ENCODE data around the gene HPGD. TPM values are rescaled to one million over a fixed set of nuclear protein-coding genes. Genes with fewer than 3 reads are reported as not detected.

The HPGD gene
- total RNA-seq, 3 donors from 2014 or later: 0.53 to 1.9 (median 1.8) TPM

DNA sequence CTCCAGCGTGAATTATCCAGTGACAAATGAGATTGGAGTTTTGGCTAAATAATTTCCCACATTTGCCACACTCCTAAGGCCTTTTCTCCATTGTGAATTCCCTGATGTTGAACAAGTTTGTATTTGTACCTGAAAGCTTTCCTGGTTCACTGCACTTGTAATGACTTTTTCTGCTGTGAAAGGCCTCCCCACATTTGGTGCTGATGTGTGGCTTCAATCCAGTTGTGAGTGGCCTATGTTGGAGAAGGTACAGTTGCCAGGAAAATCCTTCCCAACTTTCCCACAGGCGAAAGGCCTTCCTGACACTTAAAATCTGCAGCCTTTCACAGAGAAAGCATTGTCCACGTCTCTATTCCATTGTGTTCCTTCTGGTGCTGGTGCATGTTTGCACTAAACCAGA, 17.3 kb upstream of the HPGD start:
- Mint-ChIP-seq H3K9me3 (no peaks in the 10 kb centered on the region), H3K4me1 (ENCODE audit: low read depth) (no peaks in the 10 kb centered on the region)

DNA sequence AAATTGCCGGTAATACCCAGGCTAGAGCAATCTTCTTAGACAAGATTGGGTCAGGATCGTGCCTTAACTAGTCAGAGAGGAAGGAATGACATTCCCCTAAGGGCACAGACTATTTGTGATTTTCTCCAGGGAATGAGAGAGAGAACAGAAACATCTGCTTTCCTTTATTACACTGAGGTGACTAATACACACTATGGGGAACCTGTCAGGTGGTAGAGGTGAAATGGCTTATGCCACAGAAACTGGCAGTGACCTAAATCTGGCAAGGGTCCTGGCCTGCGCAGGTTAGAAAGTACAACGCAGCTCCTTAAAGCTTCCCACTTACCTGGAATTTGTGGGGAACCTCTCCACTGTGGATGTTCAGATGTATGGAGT, 16.6 kb upstream of the HPGD start:
- H3K4me3 Mint-ChIP-seq: no peak overlapping the region
- no peak for ATAC-seq
- H3K4me1 Mint-ChIP-seq (ENCODE audit: low read depth): no peaks in the 10 kb centered on the region
- DNase-seq: no peak
- no peaks in the 10 kb centered on the region for H3K27me3 Mint-ChIP-seq (ENCODE audit: low read depth)
- H3K36me3 Mint-ChIP-seq (ENCODE audit: insufficient read depth): no peaks in the 10 kb centered on the region
- no peaks in the 10 kb centered on the region for H3K9me3 Mint-ChIP-seq

More for the DNA sequence above, 17.3 kb upstream of the HPGD start:
- no peak for DNase-seq
- no peaks in the 10 kb centered on the region for H3K27me3 Mint-ChIP-seq (ENCODE audit: low read depth)
- no peak overlapping the region for H3K4me3 Mint-ChIP-seq
- ATAC-seq: no peak
- H3K36me3 Mint-ChIP-seq (ENCODE audit: insufficient read depth): no peaks in the 10 kb centered on the region

DNA sequence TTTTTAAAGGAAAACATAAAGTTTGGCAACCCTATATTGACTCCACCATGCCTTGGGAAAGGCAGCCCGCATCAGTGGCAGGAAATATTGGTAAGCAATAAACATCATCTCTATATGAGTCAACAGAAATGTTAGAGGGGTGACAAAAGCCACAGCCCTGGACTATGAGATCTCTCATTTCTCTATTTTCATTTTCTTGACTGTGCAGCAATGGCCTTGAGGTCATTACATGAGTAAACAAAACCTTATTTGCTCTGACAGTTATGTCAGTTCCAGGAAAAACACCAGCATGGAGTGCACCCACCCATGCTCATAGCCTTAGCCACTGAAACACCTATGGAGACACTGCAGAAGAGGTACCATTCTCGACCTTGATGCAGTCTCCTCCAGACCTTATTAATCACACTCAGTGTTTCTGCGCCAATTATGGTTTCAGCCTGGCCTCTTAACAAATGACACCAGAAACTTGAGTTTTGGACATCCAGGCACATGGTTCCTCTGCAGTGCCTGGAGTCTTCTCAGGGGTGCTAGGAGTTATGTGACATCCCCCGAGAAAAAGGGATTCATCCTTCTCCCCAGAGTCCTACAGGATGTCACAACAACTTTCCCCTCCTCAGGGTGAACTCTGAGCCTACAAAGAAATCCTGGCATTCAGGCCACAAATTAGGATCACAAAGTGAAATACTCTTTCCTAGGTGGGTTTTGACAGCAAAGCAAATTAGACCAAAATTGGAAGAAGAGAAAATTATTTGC, 16.0 kb upstream of the HPGD start:
- H3K4me3 Mint-ChIP-seq: no peak overlapping the region
- H3K9me3 Mint-ChIP-seq: no peaks in the 10 kb centered on the region
- DNase-seq: no peak
- no peaks in the 10 kb centered on the region for H3K36me3 Mint-ChIP-seq (ENCODE audit: insufficient read depth)
- no peaks in the 10 kb centered on the region for H3K27me3 Mint-ChIP-seq (ENCODE audit: low read depth)
- H3K4me1 Mint-ChIP-seq (ENCODE audit: low read depth): no peaks in the 10 kb centered on the region
- ATAC-seq: peak in 1 of 2 donors; percentile 70

DNA sequence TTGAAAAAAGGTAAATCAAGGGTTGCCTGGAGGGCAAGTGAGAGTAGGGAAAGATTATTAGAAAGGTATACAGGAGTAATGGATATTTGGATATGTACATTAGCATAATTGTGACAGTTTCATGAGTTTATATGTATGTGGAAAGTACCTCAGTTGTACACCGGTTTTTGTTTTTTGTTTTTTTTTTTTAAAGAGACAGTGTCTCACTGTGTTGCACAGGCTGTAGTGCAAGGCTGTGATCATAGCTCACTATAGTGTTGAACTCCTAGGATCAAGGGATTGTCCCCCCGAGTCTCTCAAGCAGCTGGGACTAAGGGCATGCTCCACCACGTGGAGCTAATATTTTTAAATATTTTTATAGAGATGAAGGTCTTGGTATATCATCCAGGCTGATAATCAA, 15.3 kb upstream of the HPGD start:
- Mint-ChIP-seq H3K4me1 (ENCODE audit: low read depth) (no peaks in the 10 kb centered on the region), H3K4me3 (no peak overlapping the region), H3K36me3 (ENCODE audit: insufficient read depth) (no peaks in the 10 kb centered on the region), H3K27me3 (ENCODE audit: low read depth) (no peaks in the 10 kb centered on the region), H3K9me3 (no peaks in the 10 kb centered on the region)
- no peak for DNase-seq
- ATAC-seq: no peak

DNA sequence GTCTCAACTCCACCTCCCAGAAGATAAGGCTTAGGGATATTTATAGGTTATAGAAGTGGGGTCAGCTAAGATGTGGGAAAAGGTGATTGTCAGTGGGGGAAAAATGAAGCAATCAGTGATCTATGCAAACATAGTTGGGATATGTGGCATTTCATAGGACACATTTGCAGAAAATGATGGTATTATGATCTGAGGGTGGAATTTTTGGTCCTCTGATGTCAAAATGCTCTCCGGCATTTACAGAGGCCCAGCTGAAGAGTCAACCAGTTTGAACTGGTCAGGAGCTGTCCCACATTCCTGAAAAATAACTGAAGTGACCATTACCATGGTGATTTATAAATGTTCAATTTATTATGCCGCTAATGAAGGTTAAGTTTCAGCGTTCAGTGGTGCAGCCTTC, 12.2 kb upstream of the HPGD start:
- no peaks in the 10 kb centered on the region for H3K27me3 Mint-ChIP-seq (ENCODE audit: low read depth)
- ATAC-seq: no peak
- peaks cover 6% of the 10 kb centered on the region for H3K9me3 Mint-ChIP-seq
- no peaks in the 10 kb centered on the region for H3K36me3 Mint-ChIP-seq (ENCODE audit: insufficient read depth)
- H3K4me3 Mint-ChIP-seq: no peak overlapping the region
- no peak for DNase-seq
- no peaks in the 10 kb centered on the region for H3K4me1 Mint-ChIP-seq (ENCODE audit: low read depth)

DNA sequence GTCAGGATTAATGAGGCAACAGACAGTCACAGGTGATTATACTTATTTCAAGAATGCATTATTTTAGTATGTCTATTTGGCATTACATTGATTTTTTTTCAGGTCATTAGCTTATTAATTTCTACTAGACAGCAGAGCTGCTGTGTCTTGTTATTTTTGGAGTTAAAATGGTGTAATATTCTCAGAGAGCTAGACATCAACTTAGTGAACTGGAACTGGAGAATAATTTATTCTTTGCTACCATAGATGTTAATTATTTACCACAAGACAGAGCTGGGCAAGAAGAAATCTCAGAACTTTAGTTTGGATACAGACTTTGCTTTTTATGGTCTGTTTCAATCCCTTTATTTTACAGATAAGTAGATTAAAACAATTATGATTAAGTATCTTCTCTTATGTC, 10.2 kb upstream of the HPGD start:
- Mint-ChIP-seq H3K36me3 (ENCODE audit: insufficient read depth) (no peaks in the 10 kb centered on the region), H3K4me3 (no peak overlapping the region), H3K4me1 (ENCODE audit: low read depth) (no peaks in the 10 kb centered on the region), H3K27me3 (ENCODE audit: low read depth) (no peaks in the 10 kb centered on the region), H3K9me3 (peaks cover 7% of the 10 kb centered on the region)
- DNase-seq: no peak
- no peak for ATAC-seq

DNA sequence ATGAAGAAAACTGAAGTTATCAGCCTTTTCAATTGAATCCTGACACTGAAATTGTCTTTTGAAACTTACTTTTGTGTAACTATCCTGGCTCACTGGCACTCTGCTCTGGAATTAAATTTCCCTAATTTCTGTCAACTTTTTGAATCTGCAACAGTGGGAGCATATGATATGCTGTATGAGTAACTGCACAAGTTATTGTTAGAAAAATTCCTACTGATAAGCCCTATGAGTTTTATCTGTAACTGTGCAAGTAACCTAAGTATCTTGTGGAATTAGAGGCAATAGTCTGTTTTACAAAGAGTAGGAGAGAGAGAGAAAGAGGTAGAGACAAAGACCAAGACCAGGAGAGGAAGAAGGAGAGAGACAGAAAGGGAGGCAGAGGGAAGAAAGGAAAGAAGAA, 9.2 kb upstream of the HPGD start:
- no peak overlapping the region for H3K4me3 Mint-ChIP-seq
- no peaks in the 10 kb centered on the region for H3K27me3 Mint-ChIP-seq (ENCODE audit: low read depth)
- H3K9me3 Mint-ChIP-seq: peaks cover 7% of the 10 kb centered on the region

DNA sequence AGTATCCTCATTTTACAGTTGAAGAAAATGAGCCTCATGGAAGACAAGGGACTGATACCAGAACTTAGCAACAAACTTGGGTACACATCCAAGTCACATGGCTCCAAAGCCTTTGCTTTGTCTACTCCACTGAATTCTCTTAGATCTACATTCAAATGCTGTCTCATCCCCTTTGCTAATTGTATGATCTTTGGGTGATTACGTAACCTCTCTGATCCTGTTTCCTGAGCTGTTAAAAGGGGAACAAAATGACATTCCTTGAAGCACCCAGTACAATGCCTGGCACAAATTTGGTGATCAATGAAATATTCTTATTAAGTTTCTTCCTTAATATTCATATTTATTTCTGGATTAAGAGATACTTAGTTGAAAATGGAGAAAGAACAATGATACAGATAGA, 5.9 kb upstream of the HPGD start:
- H3K9me3 Mint-ChIP-seq: peaks cover 7% of the 10 kb centered on the region
- ATAC-seq (no peak), DNase-seq (no peak)
- peaks cover 7% of the 10 kb centered on the region for H3K4me1 Mint-ChIP-seq (ENCODE audit: low read depth)
- no peak overlapping the region for H3K4me3 Mint-ChIP-seq
- H3K27me3 Mint-ChIP-seq (ENCODE audit: low read depth): peaks cover 18% of the 10 kb centered on the region
- H3K36me3 Mint-ChIP-seq (ENCODE audit: insufficient read depth): no peaks in the 10 kb centered on the region

More for the DNA sequence above, 9.2 kb upstream of the HPGD start:
- no peaks in the 10 kb centered on the region for H3K36me3 Mint-ChIP-seq (ENCODE audit: insufficient read depth)
- no peaks in the 10 kb centered on the region for H3K4me1 Mint-ChIP-seq (ENCODE audit: low read depth)
- no peak for DNase-seq
- no peak for ATAC-seq

DNA sequence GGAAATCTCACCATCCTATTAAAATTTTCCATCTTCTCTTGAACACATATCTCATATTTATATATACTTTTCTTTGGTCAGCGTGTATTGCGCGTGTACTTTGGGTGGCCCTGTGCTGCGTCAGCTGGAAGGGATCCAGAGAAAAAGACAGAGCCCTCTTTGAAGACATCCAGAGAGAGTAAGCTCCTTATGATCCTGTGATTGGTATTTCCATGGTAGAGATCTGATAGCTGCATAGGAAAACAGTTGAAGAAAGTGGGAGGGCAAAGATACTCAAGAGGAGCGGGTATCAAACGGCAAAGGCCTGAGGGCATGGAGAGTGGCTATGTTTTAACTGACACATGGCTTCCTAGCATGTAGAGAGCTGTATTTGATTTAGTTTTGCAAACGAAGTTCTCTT, 4.4 kb upstream of the HPGD start:
- ATAC-seq: no peak
- no peaks in the 10 kb centered on the region for H3K36me3 Mint-ChIP-seq (ENCODE audit: insufficient read depth)
- DNase-seq: no peak
- no peak overlapping the region for H3K4me3 Mint-ChIP-seq
- H3K9me3 Mint-ChIP-seq: peaks cover 7% of the 10 kb centered on the region
- H3K4me1 Mint-ChIP-seq (ENCODE audit: low read depth): peaks cover 12% of the 10 kb centered on the region
- peaks cover 27% of the 10 kb centered on the region for H3K27me3 Mint-ChIP-seq (ENCODE audit: low read depth)

DNA sequence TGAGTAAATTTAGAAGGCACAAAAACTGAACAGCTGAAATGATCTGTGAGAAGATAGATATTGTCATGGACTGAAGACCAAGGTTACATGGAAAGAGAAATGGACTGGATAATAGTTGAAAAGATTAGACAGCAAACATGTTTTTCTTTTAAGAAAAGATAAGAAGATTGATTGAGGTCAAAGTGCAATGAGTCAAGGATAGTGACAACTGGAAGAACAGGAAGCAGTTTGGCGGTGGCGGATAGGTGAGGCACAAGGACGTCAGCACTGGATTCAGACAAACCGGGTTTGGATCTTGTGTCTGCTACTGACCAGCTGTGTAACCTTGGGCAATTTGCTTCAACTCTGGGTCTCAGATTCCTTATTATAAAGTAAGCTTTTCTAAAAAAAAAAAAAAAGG, 2.0 kb upstream of the HPGD start:
- Mint-ChIP-seq H3K4me1 (ENCODE audit: low read depth) (peaks cover 20% of the 10 kb centered on the region), H3K9me3 (peaks cover 4% of the 10 kb centered on the region), H3K27me3 (ENCODE audit: low read depth) (peaks cover 33% of the 10 kb centered on the region), H3K36me3 (ENCODE audit: insufficient read depth) (no peaks in the 10 kb centered on the region), H3K4me3 (no peak overlapping the region)
- ATAC-seq: no peak
- DNase-seq: no peak

DNA sequence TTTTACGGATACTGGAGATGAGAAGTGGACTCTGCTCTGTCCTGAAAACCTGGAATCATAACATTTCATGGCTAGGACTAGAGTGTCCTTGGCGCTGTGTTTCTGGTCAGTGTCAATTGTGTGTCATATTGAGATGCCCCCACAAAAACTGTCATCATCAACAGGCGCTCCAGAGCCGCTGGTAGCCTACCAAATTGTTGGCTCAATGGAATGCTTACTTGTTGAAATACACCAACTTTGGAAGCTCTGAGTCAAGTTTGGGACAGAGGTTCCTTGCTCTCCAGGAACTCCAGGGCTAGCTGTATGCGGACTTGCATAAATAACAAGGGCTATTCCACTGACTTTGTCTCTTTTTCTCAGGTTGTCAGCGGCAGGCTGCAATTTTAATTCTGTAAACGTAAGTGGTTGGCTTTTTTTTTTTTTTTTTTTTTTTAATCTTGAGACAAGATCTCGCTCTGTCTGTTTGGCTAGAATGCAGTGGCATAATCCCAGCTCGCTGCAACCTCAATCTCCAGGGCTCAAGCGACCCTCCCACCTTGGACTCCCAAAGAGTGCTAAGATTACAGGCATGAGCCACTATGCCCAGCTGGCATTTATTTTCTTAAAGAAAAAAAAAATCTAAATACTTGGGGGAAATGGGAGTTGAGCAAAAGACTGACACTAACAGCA, 871 bp upstream of the HPGD start:
- ATAC-seq (peak in 1 of 2 donors; percentile 38), DNase-seq (no peak)
- Mint-ChIP-seq H3K4me3 (peak overlapping the region; percentile 82), H3K9me3 (peaks cover 4% of the 10 kb centered on the region), H3K36me3 (ENCODE audit: insufficient read depth) (no peaks in the 10 kb centered on the region), H3K4me1 (ENCODE audit: low read depth) (peaks cover 20% of the 10 kb centered on the region), H3K27me3 (ENCODE audit: low read depth) (peaks cover 33% of the 10 kb centered on the region)

DNA sequence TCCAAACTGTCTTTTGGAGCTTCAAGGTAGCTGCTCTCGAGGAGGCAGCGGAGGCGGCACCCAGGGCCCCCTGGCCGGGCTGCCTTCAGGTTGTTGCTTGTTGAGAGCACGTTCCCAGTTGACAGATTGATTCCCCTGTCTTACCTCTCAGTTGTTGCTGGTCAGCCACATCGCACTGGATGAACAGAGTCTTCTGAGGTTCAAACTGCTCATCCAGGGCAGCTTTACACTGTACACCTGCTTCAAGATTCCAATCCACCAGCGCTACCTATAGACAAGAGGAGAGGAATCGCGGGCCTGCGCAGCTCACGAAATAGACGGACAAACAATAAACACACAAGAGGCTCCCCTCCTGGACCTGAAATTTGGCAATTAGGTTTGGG, 497 bp downstream of the HPGD start:
- H3K9me3 Mint-ChIP-seq: peaks cover 4% of the 10 kb centered on the region
- H3K36me3 Mint-ChIP-seq (ENCODE audit: insufficient read depth): no peaks in the 10 kb centered on the region
- ATAC-seq: peak; percentile 11 to 15
- peaks cover 33% of the 10 kb centered on the region for H3K27me3 Mint-ChIP-seq (ENCODE audit: low read depth)
- H3K4me1 Mint-ChIP-seq (ENCODE audit: low read depth): peaks cover 20% of the 10 kb centered on the region
- no peak for DNase-seq
- peak overlapping the region; percentile 73 for H3K4me3 Mint-ChIP-seq

DNA sequence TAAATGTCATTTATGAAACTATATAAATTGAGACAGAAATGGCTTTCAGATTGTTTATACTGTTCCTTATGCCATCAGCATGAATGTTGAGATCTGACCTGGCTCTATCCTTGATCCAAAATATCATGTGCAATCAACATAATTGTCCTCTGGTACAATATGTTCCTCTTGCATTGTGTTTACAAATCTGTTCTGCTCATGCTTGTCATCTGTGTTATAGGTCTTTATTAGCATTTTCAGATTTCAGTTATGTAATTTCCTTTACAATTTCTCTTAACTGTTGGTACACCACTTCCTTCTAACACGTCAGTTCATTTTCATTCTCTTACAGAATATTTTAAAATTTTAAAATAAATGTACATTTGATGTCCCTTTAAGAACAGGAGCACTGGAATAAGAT, 1.6 kb downstream of the HPGD start:
- Mint-ChIP-seq H3K4me1 (ENCODE audit: low read depth) (peaks cover 20% of the 10 kb centered on the region), H3K36me3 (ENCODE audit: insufficient read depth) (no peaks in the 10 kb centered on the region), H3K9me3 (peaks cover 4% of the 10 kb centered on the region), H3K4me3 (no peak overlapping the region), H3K27me3 (ENCODE audit: low read depth) (peaks cover 33% of the 10 kb centered on the region)
- no peak for DNase-seq
- ATAC-seq: no peak

DNA sequence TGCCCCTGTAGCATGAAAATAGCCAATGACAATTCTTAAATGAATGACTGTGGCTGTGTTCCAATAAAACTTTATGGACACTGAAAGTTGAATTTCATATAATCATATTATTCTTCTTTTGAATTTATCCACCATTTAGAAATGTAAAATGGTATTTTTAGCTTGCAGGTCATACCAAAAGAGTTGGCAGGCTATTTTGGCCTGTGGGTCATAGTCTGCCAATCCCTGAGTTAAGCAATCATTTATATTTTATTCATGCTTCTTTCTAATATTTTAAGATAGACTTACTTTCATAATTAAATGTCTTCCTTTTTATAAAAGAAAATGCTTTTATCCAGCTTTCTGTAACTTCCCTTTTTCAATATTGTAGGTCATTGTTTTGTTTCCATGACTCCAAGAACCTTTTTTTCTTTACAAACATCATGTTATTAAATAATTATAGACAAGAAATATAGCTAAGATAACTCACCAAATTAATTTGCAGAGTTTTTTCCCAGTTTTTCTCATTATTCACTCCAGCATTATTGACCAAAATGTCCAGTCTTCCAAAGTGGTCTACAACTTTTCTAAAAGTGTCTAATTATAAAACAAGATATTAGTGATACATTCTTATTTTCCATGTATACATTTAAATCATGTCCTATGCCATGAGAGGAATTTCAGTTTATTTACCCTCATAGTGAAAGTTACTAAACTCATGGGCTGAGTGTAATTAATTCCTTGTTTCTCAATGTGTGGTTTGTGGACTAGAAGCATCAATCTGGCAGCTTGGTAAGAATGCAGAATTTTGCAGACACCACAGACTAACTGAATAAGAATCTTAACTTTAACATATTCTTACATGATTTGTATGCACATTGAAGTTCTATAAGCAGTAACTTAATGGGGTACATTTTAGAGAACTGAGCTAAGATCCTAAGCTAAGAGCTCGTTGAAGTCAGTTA, 4.5 kb downstream of the HPGD start:
- ATAC-seq: no peak
- Mint-ChIP-seq H3K4me1 (ENCODE audit: low read depth) (peaks cover 12% of the 10 kb centered on the region), H3K9me3 (peaks cover 4% of the 10 kb centered on the region)

More for the DNA sequence above, 4.5 kb downstream of the HPGD start:
- DNase-seq: no peak
- no peaks in the 10 kb centered on the region for H3K36me3 Mint-ChIP-seq (ENCODE audit: insufficient read depth)
- H3K27me3 Mint-ChIP-seq (ENCODE audit: low read depth): peaks cover 14% of the 10 kb centered on the region
- no peak overlapping the region for H3K4me3 Mint-ChIP-seq
